Osteocyte (in vitro differentiated cells): ENCODE data around the gene ECI1. TPM values are rescaled to one million over a fixed set of nuclear protein-coding genes. Genes with fewer than 3 reads are reported as not detected.

Experiments used
- DNase-seq: peaks from one replicate; pipeline ENCODE4 v3.0.0; 2021; ENCODE audit warnings: mixed read lengths; ENCODE audit not compliant: unreplicated experiment; ENCODE audit errors: extremely low spot score
- H3K27ac Mint-ChIP-seq: one replicate; pipeline ENCODE4 v1.8.0; 2021; ENCODE audit warnings: mild to moderate bottlenecking, mixed read lengths; ENCODE audit not compliant: unreplicated experiment
- H3K27me3 Mint-ChIP-seq: one replicate; pipeline ENCODE4 v1.8.0; 2021; ENCODE audit warnings: mixed read lengths; ENCODE audit not compliant: unreplicated experiment
- H3K36me3 Mint-ChIP-seq: one replicate; pipeline ENCODE4 v1.8.0; 2021; ENCODE audit warnings: mixed read lengths; ENCODE audit not compliant: unreplicated experiment
- H3K4me1 Mint-ChIP-seq: one replicate; pipeline ENCODE4 v1.8.0; 2021; ENCODE audit warnings: mixed read lengths; ENCODE audit not compliant: unreplicated experiment
- H3K4me3 Mint-ChIP-seq: one replicate; pipeline ENCODE4 v1.8.0; 2021; ENCODE audit warnings: mild to moderate bottlenecking, moderate library complexity, mixed read lengths; ENCODE audit not compliant: unreplicated experiment
- H3K9me3 Mint-ChIP-seq: one replicate; pipeline ENCODE4 v1.8.0; 2021; ENCODE audit warnings: mixed read lengths; ENCODE audit not compliant: unreplicated experiment
- CTCF ChIP-seq: fragments of 200-600 bp; sonication (generic); IDR thresholded peaks from 2 replicates; pipeline ENCODE4 v1.5.0; 2021; ENCODE audit warnings: antibody characterized with exemption, mild to moderate bottlenecking, moderate library complexity
- total RNA-seq: library from RNA; stranded (reverse); gene quantifications from 2 replicates; pipeline ENCODE4 v1.2.1, GENCODE V29; 2021

The ECI1 gene
- total RNA-seq, 1 donor from 2014 or later: 46.4 TPM

- peaks cover 8% of the 10 kb centered on the region for H3K4me1 Mint-ChIP-seq
- peak; percentile 80 for DNase-seq
- H3K4me3 Mint-ChIP-seq: no peak overlapping the region
- H3K27ac Mint-ChIP-seq: no peak overlapping the region
- H3K9me3 Mint-ChIP-seq: no peaks in the 10 kb centered on the region
- TF ChIP-seq CTCF: no peak
- H3K27me3 Mint-ChIP-seq: no peaks in the 10 kb centered on the region
- H3K36me3 Mint-ChIP-seq: peaks cover 9% of the 10 kb centered on the region
Measured at GRCh38 chr16:2230376-2230775, 21.0 kb downstream of the ECI1 start.

GRCh38 chr16:2229632-2230250, 21.6 kb downstream of the ECI1 start:
- Mint-ChIP-seq H3K9me3 (no peaks in the 10 kb centered on the region), H3K27ac (no peak overlapping the region), H3K4me3 (no peak overlapping the region), H3K36me3 (peaks cover 9% of the 10 kb centered on the region), H3K27me3 (no peaks in the 10 kb centered on the region), H3K4me1 (peaks cover 12% of the 10 kb centered on the region)
- TF ChIP-seq CTCF: no peak
- peak; percentile 81 for DNase-seq

- no peak for DNase-seq
- Mint-ChIP-seq H3K4me1 (peaks cover 19% of the 10 kb centered on the region), H3K36me3 (peaks cover 9% of the 10 kb centered on the region), H3K9me3 (no peaks in the 10 kb centered on the region), H3K27me3 (no peaks in the 10 kb centered on the region), H3K27ac (no peak overlapping the region), H3K4me3 (no peak overlapping the region)
- TF ChIP-seq CTCF: no peak
Measured at GRCh38 chr16:2229091-2229490, 22.3 kb downstream of the ECI1 start.

- Mint-ChIP-seq H3K9me3 (no peaks in the 10 kb centered on the region), H3K36me3 (peaks cover 7% of the 10 kb centered on the region), H3K4me3 (no peak overlapping the region), H3K27me3 (no peaks in the 10 kb centered on the region), H3K4me1 (peaks cover 20% of the 10 kb centered on the region), H3K27ac (no peak overlapping the region)
- peak; percentile 83 for DNase-seq
- TF ChIP-seq CTCF: no peak
Measured at GRCh38 chr16:2228161-2228824, 23.1 kb downstream of the ECI1 start.

- H3K27ac Mint-ChIP-seq: no peak overlapping the region
- H3K9me3 Mint-ChIP-seq: no peaks in the 10 kb centered on the region
- TF ChIP-seq CTCF: no peak
- H3K27me3 Mint-ChIP-seq: no peaks in the 10 kb centered on the region
- no peak for DNase-seq
- H3K36me3 Mint-ChIP-seq: peaks cover 7% of the 10 kb centered on the region
- H3K4me1 Mint-ChIP-seq: peaks cover 20% of the 10 kb centered on the region
- no peak overlapping the region for H3K4me3 Mint-ChIP-seq
Measured at GRCh38 chr16:2226918-2227317, 24.5 kb downstream of the ECI1 start.
